Activated CD4-positive, alpha-beta memory T cell treated with anti-CD3 and anti-CD28 coated beads for 36 hours (primary cell): ENCODE results near the gene MEX3A. TPM values are rescaled to one million over a fixed set of nuclear protein-coding genes. Genes with fewer than 3 reads are reported as not detected.
"Not testable (repeated sequence)": the region's sequence is repeated elsewhere in the genome, so short reads cannot be mapped to it uniquely, and the experiment has no call there.

ENCODE experiments used
- CTCF ChIA-PET: fragments of 350-600 bp; sonication (Branson Sonifier 250); formaldehyde crosslinking; loops from one replicate; lab custom pipeline; 2021; ENCODE audit warnings: antibody characterized with exemption, inconsistent platforms; lab: Charles Lee
- POLR2A ChIA-PET: fragments of 350-600 bp; sonication (Branson Sonifier 250); formaldehyde crosslinking; loops from one replicate; lab custom pipeline; 2021; ENCODE audit warnings: antibody characterized with exemption; lab: Charles Lee
- DNase-seq: peaks from one replicate; pipeline ENCODE4 v3.0.0-alpha.2; 2020
- H3K27ac Mint-ChIP-seq: one replicate; pipeline ENCODE4 v1.8.0; 2021; ENCODE audit warnings: mixed read lengths
- H3K27me3 Mint-ChIP-seq: one replicate; pipeline ENCODE4 v1.8.0; 2021; ENCODE audit warnings: mixed read lengths
- H3K36me3 Mint-ChIP-seq: one replicate; pipeline ENCODE4 v1.8.0; 2021; ENCODE audit warnings: mixed read lengths
- H3K4me1 Mint-ChIP-seq: one replicate; pipeline ENCODE4 v1.8.0; 2021; ENCODE audit warnings: low read depth, mixed read lengths
- H3K4me3 Mint-ChIP-seq: one replicate; pipeline ENCODE4 v1.8.0; 2021; ENCODE audit warnings: mild to moderate bottlenecking, mixed read lengths
- H3K9me3 Mint-ChIP-seq: one replicate; pipeline ENCODE4 v1.8.0; 2021; ENCODE audit warnings: mixed read lengths
- intact Hi-C: fragments of 100-400 bp; cut with micrococcal nuclease; formaldehyde crosslinking; loops from one replicate; pipeline ENCODE4 v1.15.1; 2023
- total RNA-seq, 2 experiments: library from RNA; stranded (reverse); gene quantifications; one replicate each; pipeline ENCODE4 v1.2.3, GENCODE V29; 2021

The MEX3A gene
- total RNA-seq, 2 experiments from 2014 or later: 0.43 to 0.51 TPM

DNA sequence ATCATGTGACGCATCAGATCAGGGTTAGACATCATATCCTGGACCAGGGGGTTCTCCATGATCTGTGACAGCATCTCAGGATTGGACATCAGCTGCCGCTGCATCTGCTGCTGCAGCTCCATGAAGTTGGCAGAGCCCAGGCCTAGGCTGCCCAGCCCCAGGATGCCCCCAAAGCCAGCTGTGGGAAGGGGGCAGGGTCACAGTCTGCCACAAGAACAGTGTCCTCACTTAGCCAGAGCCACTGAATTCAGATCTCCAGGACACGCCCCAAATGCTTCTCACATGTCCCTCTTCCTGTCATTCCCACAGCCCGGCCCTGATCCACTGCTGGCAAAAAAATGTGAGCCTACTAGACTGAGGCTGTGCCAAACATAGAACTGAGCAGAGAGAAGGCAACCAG, 31.9 kb downstream of the MEX3A start:
- peaks cover 12% of the 10 kb centered on the region for H3K36me3 Mint-ChIP-seq
- H3K9me3 Mint-ChIP-seq: no peaks in the 10 kb centered on the region
- peaks cover 17% of the 10 kb centered on the region for H3K4me1 Mint-ChIP-seq
- no peak overlapping the region for H3K27ac Mint-ChIP-seq
- DNase-seq: no peak
- intact Hi-C loops: loop anchor here (10.0 kb wide), 1 partner anchor 306 kb away; no protein-coding TSS in a partner anchor
- ChIA-PET POLR2A (no interaction called here), CTCF (interaction anchor here (0.6 kb wide), 1 partner anchor 35 kb away, joined by 3 read pairs; no protein-coding TSS in a partner anchor)
- no peak overlapping the region for H3K4me3 Mint-ChIP-seq
- H3K27me3 Mint-ChIP-seq: no peaks in the 10 kb centered on the region

DNA sequence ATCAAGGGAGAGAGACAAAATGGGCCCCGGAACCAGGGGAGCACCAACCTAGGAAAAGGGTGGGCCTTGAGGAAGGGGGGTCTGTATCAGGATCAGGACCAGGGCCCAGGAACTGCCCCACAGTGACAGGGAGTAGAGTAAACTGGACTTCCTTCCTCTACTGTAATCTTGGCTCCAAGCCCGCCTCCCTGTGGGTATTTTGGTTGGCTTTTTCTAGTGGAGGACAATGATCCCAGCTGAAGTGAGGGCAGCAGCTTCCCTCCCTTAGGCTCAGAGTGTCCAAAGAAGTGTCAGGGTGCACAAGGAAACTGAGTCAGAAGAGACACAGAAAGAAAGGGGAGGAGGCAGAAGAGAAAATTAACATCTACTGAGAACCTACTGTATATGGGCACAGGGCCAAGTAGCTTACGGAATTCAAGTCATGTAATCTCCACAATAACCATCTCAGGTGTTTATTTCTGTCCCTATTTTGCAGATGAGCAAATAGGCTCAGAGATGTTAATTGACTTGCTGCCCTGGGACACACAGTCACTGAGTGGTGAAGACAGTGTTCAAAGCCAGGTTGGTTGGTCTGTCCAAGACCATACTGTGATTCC, 33.5 kb downstream of the MEX3A start:
- peaks cover 18% of the 10 kb centered on the region for H3K4me1 Mint-ChIP-seq
- DNase-seq: no peak
- CTCF ChIA-PET: interaction anchor here (1.0 kb wide), 1 partner anchor 41 kb away, joined by 3 read pairs; no protein-coding TSS in a partner anchor
- POLR2A ChIA-PET: no interaction called here
- no peak overlapping the region for H3K4me3 Mint-ChIP-seq
- intact Hi-C loops: no loop called here
- H3K27ac Mint-ChIP-seq: no peak overlapping the region
- H3K27me3 Mint-ChIP-seq: no peaks in the 10 kb centered on the region
- H3K36me3 Mint-ChIP-seq: peaks cover 12% of the 10 kb centered on the region
- no peaks in the 10 kb centered on the region for H3K9me3 Mint-ChIP-seq

DNA sequence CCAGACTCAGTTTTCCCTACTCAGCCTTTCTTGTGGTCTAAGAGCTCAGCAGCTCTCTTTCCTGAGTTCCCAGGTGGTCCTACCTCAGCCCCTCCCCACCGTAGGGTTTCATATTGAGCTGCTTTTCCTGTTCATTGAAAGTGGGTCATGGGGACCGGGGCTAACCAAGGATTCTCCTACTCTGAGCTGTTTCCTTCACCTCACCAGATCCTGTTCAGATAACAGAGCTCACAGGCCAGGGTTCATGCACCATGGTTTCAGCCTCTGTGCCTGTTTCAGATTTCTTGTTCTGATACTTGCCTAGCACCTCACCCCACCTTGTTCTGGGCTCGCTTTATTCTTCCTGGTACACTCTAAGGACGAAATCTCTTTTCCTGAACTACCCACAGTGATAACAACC, 37.2 kb downstream of the MEX3A start:
- Mint-ChIP-seq H3K36me3 (peaks cover 19% of the 10 kb centered on the region), H3K9me3 (no peaks in the 10 kb centered on the region), H3K27ac (no peak overlapping the region), H3K27me3 (no peaks in the 10 kb centered on the region), H3K4me1 (peaks cover 6% of the 10 kb centered on the region), H3K4me3 (no peak overlapping the region)
- ChIA-PET POLR2A (interaction anchor here (0.5 to 0.7 kb wide), 2 partner anchors 52 to 97 kb away, joined by 3 read pairs; no protein-coding TSS in a partner anchor), CTCF (interaction anchor here (0.6 to 1.5 kb wide), 3 partner anchors 20 to 349 kb away, joined by 3 to 9 read pairs (median 5); no protein-coding TSS in a partner anchor)
- intact Hi-C loops: no loop called here
- DNase-seq: no peak

DNA sequence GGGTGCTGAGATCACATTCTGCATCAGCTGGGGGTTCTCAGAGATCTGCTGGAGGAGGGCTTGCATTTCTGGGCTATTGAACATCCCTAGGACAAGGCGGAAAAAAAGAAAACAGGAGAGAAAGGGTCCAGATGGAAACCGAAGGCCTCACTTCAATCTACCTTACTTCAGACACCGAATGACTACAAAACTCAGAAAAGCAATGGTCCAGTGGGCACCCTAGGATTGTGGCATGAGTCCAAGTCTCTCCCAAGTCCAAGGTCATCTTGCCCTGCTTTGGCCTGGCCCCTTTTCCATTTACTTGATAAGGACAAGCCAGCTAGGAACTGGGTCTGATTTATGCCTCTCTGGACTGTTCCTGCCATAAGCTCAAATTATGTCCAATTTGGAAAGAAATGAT, 39.4 kb downstream of the MEX3A start:
- intact Hi-C loops: no loop called here
- Mint-ChIP-seq H3K27ac (no peak overlapping the region), H3K27me3 (no peaks in the 10 kb centered on the region), H3K4me1 (peaks cover 6% of the 10 kb centered on the region), H3K36me3 (peaks cover 8% of the 10 kb centered on the region), H3K9me3 (no peaks in the 10 kb centered on the region), H3K4me3 (no peak overlapping the region)
- no peak for DNase-seq
- ChIA-PET POLR2A (no interaction called here), CTCF (interaction anchor here (0.6 kb wide), 1 partner anchor 136 kb away, joined by 3 read pairs; no protein-coding TSS in a partner anchor)

DNA sequence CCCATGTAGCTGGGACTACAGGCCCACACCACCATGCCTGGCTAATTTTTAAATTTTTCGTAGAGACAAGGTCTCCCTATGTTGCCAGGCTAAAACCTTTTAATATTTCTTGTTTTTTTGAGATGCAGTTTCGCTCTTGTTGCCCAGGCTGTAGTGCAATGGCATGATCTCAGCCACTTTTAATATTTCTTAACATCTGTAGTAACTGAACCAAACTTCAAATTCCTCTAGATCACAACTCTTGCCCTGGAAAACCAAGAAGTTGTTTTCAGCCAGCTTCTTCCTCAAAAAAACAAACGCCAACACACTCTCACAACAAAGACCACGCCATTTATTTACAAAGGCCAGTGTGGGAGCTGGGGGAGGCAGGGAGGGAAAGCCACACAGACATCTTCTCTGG, 47.3 kb downstream of the MEX3A start:
- DNase-seq, H3K27me3 Mint-ChIP-seq, H3K4me3 Mint-ChIP-seq, intact Hi-C loops, H3K27ac Mint-ChIP-seq, H3K4me1 Mint-ChIP-seq, POLR2A ChIA-PET, H3K36me3 Mint-ChIP-seq, H3K9me3 Mint-ChIP-seq: not testable (repeated sequence)
- CTCF ChIA-PET: interaction anchor here (1.1 kb wide), 1 partner anchor 104 kb away, joined by 3 read pairs; no protein-coding TSS in a partner anchor

DNA sequence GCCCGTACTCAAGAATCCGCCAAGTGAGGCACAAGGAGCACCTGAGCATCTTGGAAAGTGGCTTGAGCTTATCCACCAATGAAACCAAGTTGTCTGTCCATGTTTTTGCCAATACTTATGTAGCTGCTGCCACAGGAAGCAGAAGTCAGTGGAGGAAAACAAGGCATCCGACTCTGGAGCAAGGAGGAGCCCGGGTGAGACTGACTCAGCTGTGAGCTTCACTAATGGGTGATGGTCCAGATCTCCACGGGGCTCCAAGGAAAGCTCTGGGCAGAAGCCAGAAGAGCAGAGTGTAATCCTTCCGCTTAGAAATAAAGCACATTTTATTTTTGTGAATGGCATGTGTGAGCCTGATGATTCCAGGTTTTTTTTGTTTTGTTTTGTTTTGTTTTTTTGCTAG, 49.3 kb downstream of the MEX3A start:
- no peaks in the 10 kb centered on the region for H3K4me1 Mint-ChIP-seq
- no peak overlapping the region for H3K27ac Mint-ChIP-seq
- no peaks in the 10 kb centered on the region for H3K9me3 Mint-ChIP-seq
- intact Hi-C loops: no loop called here
- H3K36me3 Mint-ChIP-seq: peaks cover 3% of the 10 kb centered on the region
- CTCF ChIA-PET: no interaction called here
- POLR2A ChIA-PET: interaction anchor here (0.7 kb wide), 1 partner anchor 114 kb away, joined by 3 read pairs; no protein-coding TSS in a partner anchor
- no peak overlapping the region for H3K4me3 Mint-ChIP-seq
- H3K27me3 Mint-ChIP-seq: no peaks in the 10 kb centered on the region
- no peak for DNase-seq

DNA sequence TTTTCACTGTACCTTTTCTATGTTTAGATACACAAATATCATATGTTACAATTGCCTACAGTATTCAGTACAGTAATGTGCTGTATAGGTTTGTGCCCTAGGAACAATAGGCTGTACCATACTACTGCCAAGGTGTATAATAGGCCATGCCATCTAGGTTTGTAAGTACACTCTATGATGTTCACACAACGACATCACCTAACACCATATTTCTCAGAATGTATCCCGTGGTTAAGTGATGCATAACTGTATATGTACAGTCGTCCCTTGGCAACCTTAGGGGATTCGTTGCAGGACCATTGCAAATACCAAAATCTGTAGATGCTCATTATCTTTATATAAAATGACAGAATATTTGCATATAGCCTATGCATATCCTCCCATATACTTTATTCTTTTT, 55.7 kb downstream of the MEX3A start:
- Mint-ChIP-seq H3K4me1 (peaks cover 6% of the 10 kb centered on the region), H3K27me3 (no peaks in the 10 kb centered on the region), H3K27ac (no peak overlapping the region), H3K4me3 (no peak overlapping the region), H3K36me3 (no peaks in the 10 kb centered on the region), H3K9me3 (no peaks in the 10 kb centered on the region)
- ChIA-PET POLR2A (no interaction called here), CTCF (interaction anchor here (0.6 to 1.7 kb wide), 3 partner anchors 25 to 39 kb away, joined by 3 to 21 read pairs (median 6); no protein-coding TSS in a partner anchor)
- intact Hi-C loops: loop anchor here (2.0 kb wide), 1 partner anchor 40 kb away; no protein-coding TSS in a partner anchor
- DNase-seq: no peak

DNA sequence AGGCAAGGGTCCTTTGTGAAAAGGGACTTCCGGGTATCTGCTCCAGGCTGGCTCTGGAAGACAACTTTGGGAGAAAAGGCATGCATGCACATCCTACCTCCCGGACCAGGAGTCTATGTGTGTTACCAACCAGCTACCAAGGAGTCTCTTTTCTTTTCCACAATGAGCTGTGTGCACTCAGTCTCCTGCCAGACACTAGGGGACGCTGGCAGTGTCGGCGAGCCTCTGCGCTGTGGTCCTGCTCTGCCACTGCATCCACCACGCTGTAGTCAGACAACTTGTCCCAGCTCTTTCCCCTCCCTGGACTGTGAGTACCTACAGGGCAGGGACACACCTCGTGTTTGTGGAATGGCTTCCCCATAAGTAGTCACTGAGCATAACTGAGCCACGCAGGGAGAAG, 56.4 kb downstream of the MEX3A start:
- Mint-ChIP-seq H3K36me3 (no peaks in the 10 kb centered on the region), H3K27me3 (no peaks in the 10 kb centered on the region), H3K27ac (no peak overlapping the region), H3K4me3 (no peak overlapping the region), H3K9me3 (no peaks in the 10 kb centered on the region), H3K4me1 (peaks cover 6% of the 10 kb centered on the region)
- POLR2A ChIA-PET: no interaction called here
- CTCF ChIA-PET: interaction anchor here (0.6 to 1.7 kb wide), 5 partner anchors 16 to 40 kb away, joined by 3 to 21 read pairs (median 5); no protein-coding TSS in a partner anchor
- peak; percentile 59 for DNase-seq
- intact Hi-C loops: loop anchor here (2.0 kb wide), 1 partner anchor 41 kb away; no protein-coding TSS in a partner anchor

DNA sequence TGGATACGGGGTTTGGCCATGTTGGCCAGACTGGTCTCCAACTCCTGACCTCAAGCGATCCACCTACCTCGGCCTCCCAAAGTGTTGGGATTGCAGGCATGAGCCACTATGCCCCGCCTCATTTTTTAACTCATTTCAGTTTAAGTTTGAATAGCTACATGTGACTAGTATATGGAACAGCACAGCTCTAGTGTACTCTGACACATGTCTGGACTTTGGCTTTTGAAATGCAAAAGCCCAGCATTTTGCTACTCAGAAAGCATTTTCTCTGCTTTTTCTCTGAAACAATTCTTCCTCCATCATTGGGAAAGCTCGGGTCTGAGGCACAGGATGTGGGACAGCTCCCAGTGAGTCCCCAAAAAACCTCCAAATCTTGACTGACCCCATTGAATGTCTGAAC, 57.5 kb downstream of the MEX3A start:
- Mint-ChIP-seq H3K36me3 (peaks cover 6% of the 10 kb centered on the region), H3K4me1 (peaks cover 14% of the 10 kb centered on the region), H3K9me3 (no peaks in the 10 kb centered on the region), H3K27me3 (no peaks in the 10 kb centered on the region), H3K4me3 (no peak overlapping the region), H3K27ac (no peak overlapping the region)
- CTCF ChIA-PET: interaction anchor here (1.2 to 1.7 kb wide), 3 partner anchors 21 to 42 kb away, joined by 5 to 7 read pairs (median 6); no protein-coding TSS in a partner anchor
- no peak for DNase-seq
- intact Hi-C loops: no loop called here
- POLR2A ChIA-PET: no interaction called here

Other genes with a start within 250 kb of the MEX3A start
- 10 to 100 TPM; 48.0 to 51.2 TPM for gene GON4L, start 225.3 kb downstream of the MEX3A start, total RNA-seq
- 10 to 100 TPM; 25.0 to 25.1 TPM for gene SYT11, start 222.9 kb downstream of the MEX3A start, total RNA-seq
- gene RIT1, start 171.1 kb downstream of the MEX3A start, total RNA-seq: 10 to 100 TPM; 19.1 to 21.1 TPM
- 10 to 100 TPM; 66.1 to 70.2 TPM for gene KHDC4, start 148.1 kb downstream of the MEX3A start, total RNA-seq
- not detected for gene RXFP4, start 140.8 kb downstream of the MEX3A start, total RNA-seq
- gene ARHGEF2, start 103.9 kb downstream of the MEX3A start, total RNA-seq: 100 to 1,000 TPM; 165 to 174 TPM
- 100 to 1,000 TPM; 171 to 175 TPM for gene SSR2, start 61.5 kb downstream of the MEX3A start, total RNA-seq
- gene UBQLN4, start 28.7 kb downstream of the MEX3A start, total RNA-seq: 10 to 100 TPM; 32.7 to 32.9 TPM
- gene LAMTOR2, start 27.7 kb downstream of the MEX3A start, total RNA-seq: 10 to 100 TPM; 61.4 to 65.1 TPM
- under 1 TPM; 0.52 to 0.56 TPM for gene RAB25, start 21.3 kb downstream of the MEX3A start, total RNA-seq
- 100 to 1,000 TPM; 210 to 211 TPM for gene LMNA, start 32.2 kb upstream of the MEX3A start, total RNA-seq
- 10 to 100 TPM; 68.2 to 75.1 TPM for gene SEMA4A, start 71.1 kb upstream of the MEX3A start, total RNA-seq
- gene SLC25A44, start 111.6 kb upstream of the MEX3A start, total RNA-seq: 10 to 100 TPM; 61.3 to 62.2 TPM
- 100 to 1,000 TPM in 1 of 2 experiments, 10 to 100 TPM in 1; 99.5 to 105 TPM for gene PMF1, start 130.5 kb upstream of the MEX3A start, total RNA-seq
- gene BGLAP, start 159.7 kb upstream of the MEX3A start, total RNA-seq: 1 to 10 TPM in 1 of 2 experiments, under 1 TPM in 1; 0.90 to 2.3 TPM
- gene PAQR6, start 165.6 kb upstream of the MEX3A start, total RNA-seq: 1 to 10 TPM; 3.9 to 4.0 TPM
- 10 to 100 TPM; 65.1 to 68.0 TPM for gene SMG5, start 200.4 kb upstream of the MEX3A start, total RNA-seq
- 1 to 10 TPM; 6.8 to 9.1 TPM for gene TMEM79, start 201.9 kb upstream of the MEX3A start, total RNA-seq
- gene GLMP, start 213.2 kb upstream of the MEX3A start, total RNA-seq: 10 to 100 TPM; 13.0 to 14.8 TPM
- gene VHLL, start 216.8 kb upstream of the MEX3A start, total RNA-seq: not detected